HepG2 (cell line): ENCODE results near the gene RBPMS2. TPM values are rescaled to one million over a fixed set of nuclear protein-coding genes. Genes with fewer than 3 reads are reported as not detected.

ENCODE experiments used
- AGO2 ChIP-seq: fragments of 200-400 bp; formaldehyde crosslinking; optimal IDR thresholded peaks from 2 replicates; pipeline ENCODE3; 2017; ENCODE audit warnings: mild to moderate bottlenecking, low read depth, low read length, moderate library complexity
- ASH2L ChIP-seq: fragments of 300-600, 200-600 bp; sonication (generic); IDR thresholded peaks from 2 replicates; pipeline ENCODE4 v1.7.0; 2017; ENCODE audit warnings: low read depth, mild to moderate bottlenecking, moderate library complexity, mixed read lengths, low read length; ENCODE audit not compliant: insufficient read length
- ETV5 ChIP-seq: IDR thresholded peaks from 2 replicates; pipeline ENCODE4 v1.6.1; 2018; ENCODE audit warnings: missing biosample characterization, missing genetic modification reagents, inconsistent platforms, borderline replicate concordance
- HNRNPUL1 ChIP-seq: fragments of 200-400 bp; formaldehyde crosslinking; IDR thresholded peaks from 2 replicates; pipeline ENCODE4 v1.6.1; 2017; ENCODE audit warnings: low read depth, mild to moderate bottlenecking, low read length, moderate library complexity
- KDM6A ChIP-seq: IDR thresholded peaks from 2 replicates; pipeline ENCODE4 v1.6.1; 2016; ENCODE audit warnings: low read depth
- KLF16 ChIP-seq, 2 experiments: sonication (generic) in 1 of 2; formaldehyde crosslinking in 1 of 2; IDR thresholded peaks; 2 replicates each; pipeline versions ENCODE4 v1.6.1 to v1.8.0; 2016 to 2023; ENCODE audit warnings: missing genetic modification reagents in 2 of 2, missing compliant biosample characterization in 1 of 2
- MTERF4 ChIP-seq: sonication (generic); formaldehyde crosslinking; IDR thresholded peaks from 2 replicates; pipeline ENCODE4 v1.8.0; 2023; ENCODE audit warnings: mild to moderate bottlenecking, missing genetic modification reagents
- MXD3 ChIP-seq: IDR thresholded peaks from 2 replicates; pipeline ENCODE4 v1.6.1; 2016; ENCODE audit warnings: mild to moderate bottlenecking, missing biosample characterization, missing genetic modification reagents
- POGK ChIP-seq: sonication (generic); formaldehyde crosslinking; conservative IDR thresholded peaks from 2 replicates; pipeline ENCODE4 v1.8.0; 2022; ENCODE audit warnings: mild to moderate bottlenecking, moderate library complexity, missing genetic modification reagents
- POLR2AphosphoS2 ChIP-seq: IDR thresholded peaks from 2 replicates; pipeline ENCODE4 v1.6.1; 2011; ENCODE audit warnings: low read depth, low read length, improper control_type of control experiment
- SNAI1 ChIP-seq: sonication (generic); formaldehyde crosslinking; IDR thresholded peaks from 2 replicates; pipeline ENCODE4 v1.5.0; 2020; ENCODE audit warnings: mild to moderate bottlenecking, missing genetic modification reagents, borderline replicate concordance
- SNAPC4 ChIP-seq: sonication (generic); formaldehyde crosslinking; IDR thresholded peaks from 2 replicates; pipeline ENCODE4 v1.4.0; 2020; ENCODE audit warnings: mild to moderate bottlenecking, missing genetic modification reagents
- SP2 ChIP-seq: sonication (generic); formaldehyde crosslinking; IDR thresholded peaks from 2 replicates; pipeline ENCODE4 v1.5.1; 2020; ENCODE audit warnings: mild to moderate bottlenecking, missing genetic modification reagents
- SP5 ChIP-seq: IDR thresholded peaks from 2 replicates; pipeline ENCODE4 v1.6.1; 2016; ENCODE audit warnings: low read depth, borderline replicate concordance
- ZEB1 ChIP-seq: IDR thresholded peaks from 2 replicates; pipeline ENCODE4 v1.6.1; 2012; ENCODE audit warnings: mild to moderate bottlenecking, low read depth, inconsistent platforms; ENCODE audit not compliant: insufficient replicate concordance
- ZIK1 ChIP-seq: sonication (generic); formaldehyde crosslinking; IDR thresholded peaks from 2 replicates; pipeline ENCODE4 v1.5.0; 2020; ENCODE audit warnings: mild to moderate bottlenecking, low read depth, missing genetic modification reagents, borderline replicate concordance
- ZNF180 ChIP-seq: sonication (generic); formaldehyde crosslinking; IDR thresholded peaks from 2 replicates; pipeline ENCODE4 v1.4.0; 2020; ENCODE audit warnings: low read depth, missing genetic modification reagents, borderline replicate concordance
- ZNF451 ChIP-seq: sonication (generic); formaldehyde crosslinking; IDR thresholded peaks from 2 replicates; pipeline ENCODE4 v1.5.0; 2020; ENCODE audit warnings: mild to moderate bottlenecking, missing genetic modification reagents
- ZNF839 ChIP-seq: sonication (generic); formaldehyde crosslinking; IDR thresholded peaks from 2 replicates; pipeline ENCODE4 v1.4.0; 2020; ENCODE audit warnings: missing genetic modification reagents, mild to moderate bottlenecking, borderline replicate concordance
- polyA plus RNA-seq, 8 experiments: library from polyadenylated mRNA; depleted of rRNA in 3 of 8; stranded (reverse) in 7 of 8; unstranded in 1 of 8; fragments of >200 nt; fragmentation: Illumina TruSeq in 4 of 8; extraction: Trizol in 4 of 8; gene quantifications; 2 replicates each; pipeline versions ENCODE4 v1.2.1 to v1.2.3, GENCODE V29; 2011 to 2016; ENCODE audit warnings: low read depth in 4 of 8, missing spikeins in 1 of 8, mixed read lengths in 1 of 8; ENCODE audit not compliant: insufficient read depth in 1 of 8
- total RNA-seq, 5 experiments: library from RNA; depleted of rRNA; stranded (reverse); fragments of >200 nt; fragmentation: Illumina TruSeq; extraction: Trizol; gene quantifications; 2 replicates each; pipeline ENCODE4 v1.2.3, GENCODE V29; 2016; ENCODE audit warnings: low read depth in 1 of 5

The RBPMS2 gene
- total and polyA plus RNA-seq, 2 of the 13 experiments (the other 11 are each of a cell fraction or from before 2014, with no cell fraction given): 0.08 TPM; not detected in 1

- TF ChIP-seq ZEB1: peak; percentile 12
- 0 out of 2 replicates have a peak, but pooled peaks have one; percentile 14 for TF ChIP-seq ZIK1 (CRISPR knock-in tag)
- no peak for TF ChIP-seq HNRNPUL1
- TF ChIP-seq ASH2L: peak; percentile 77
- 0 out of 2 replicates have a peak, but pooled peaks have one; percentile 16 for TF ChIP-seq ETV5 (CRISPR knock-in tag)
- TF ChIP-seq MTERF4: peak; percentile 73; the same call in 1 of the 2 replicates
- no peak for TF ChIP-seq SP2 (CRISPR knock-in tag)
- TF ChIP-seq SP5 (CRISPR knock-in tag): peak; percentile 74; the same call in 1 of the 2 replicates
- no peak for TF ChIP-seq ZNF180 (CRISPR knock-in tag)
- TF ChIP-seq AGO2: peak; percentile 63
- peak; percentile 75 for TF ChIP-seq MXD3 (CRISPR knock-in tag)
- no peak for TF ChIP-seq KDM6A (CRISPR knock-in tag)
- TF ChIP-seq ZNF839 (CRISPR knock-in tag): no peak
- peak; percentile 90 for TF ChIP-seq POGK (CRISPR knock-in tag)
- 0 out of 2 replicates have a peak, but pooled peaks have one; percentile 60 for TF ChIP-seq ZNF451 (CRISPR knock-in tag)
- TF ChIP-seq KLF16 (CRISPR knock-in tag; IDR thresholded peaks at IDR 0.05): peak in 1 of 2 experiments; percentile 72; a peak in 2 of 4 replicates
- no peak for TF ChIP-seq POLR2AphosphoS2
- peak; percentile 71; the same call in 1 of the 2 replicates for TF ChIP-seq SNAI1 (CRISPR knock-in tag)
- TF ChIP-seq SNAPC4 (CRISPR knock-in tag): peak; percentile 99
Measured at GRCh38 chr15:64702816-64703631, 72.4 kb downstream of the RBPMS2 start (continued).
